GM23338 (cell line): ENCODE data around the gene ATP4B. TPM values are rescaled to one million over a fixed set of nuclear protein-coding genes. Genes with fewer than 3 reads are reported as not detected.
A peak's percentile ranks its signal among the peaks of the same experiment; 100 is the strongest.

Source experiments
- ATAC-seq: fragments of 200-7000 bp; cut with Tn5 transposase; 3 replicates; pipeline ENCODE4 v1.9.1; 2020
- DNase-seq: peaks from one replicate; pipeline ENCODE4 v3.0.0-alpha.2; 2015; ENCODE audit warnings: low spot score
- H2AFZ ChIP-seq: fragments of 200-600 bp; sonication (generic); 2 replicates; pipeline ENCODE4 v1.8.0; 2016; ENCODE audit warnings: antibody characterized with exemption, mild to moderate bottlenecking, moderate library complexity
- H3F3A ChIP-seq: fragments of 200-600 bp; sonication (generic); replicated peaks from 2 replicates; pipeline ENCODE4 v1.8.0; 2017; ENCODE audit warnings: antibody characterized with exemption, mixed run types, low read depth
- H3K27ac ChIP-seq: fragments of 200-600 bp; sonication (generic); 2 replicates; pipeline ENCODE4 v1.6.1; 2016; ENCODE audit warnings: low read depth
- H3K27me3 ChIP-seq: fragments of 200-600 bp; sonication (generic); 2 replicates; pipeline ENCODE4 v1.8.0; 2016; ENCODE audit warnings: mild to moderate bottlenecking, mixed run types, moderate library complexity; ENCODE audit not compliant: insufficient read depth
- H3K36me3 ChIP-seq: fragments of 200-600 bp; sonication (generic); 2 replicates; pipeline ENCODE4 v1.8.0; 2016; ENCODE audit warnings: mild to moderate bottlenecking; ENCODE audit not compliant: insufficient read depth
- H3K4me1 ChIP-seq: fragments of 200-600 bp; sonication (generic); 2 replicates; pipeline ENCODE4 v1.8.0; 2016; ENCODE audit warnings: mild to moderate bottlenecking, moderate library complexity; ENCODE audit not compliant: insufficient read depth
- H3K4me2 ChIP-seq: fragments of 200-600 bp; sonication (generic); 2 replicates; pipeline ENCODE4 v1.7.1; 2017; ENCODE audit warnings: mixed run types
- H3K4me3 ChIP-seq: fragments of 200-600 bp; sonication (generic); 2 replicates; pipeline ENCODE4 v1.6.1; 2016; ENCODE audit warnings: mixed run types
- H3K79me2 ChIP-seq: fragments of 200-600 bp; sonication (generic); replicated peaks from 2 replicates; pipeline ENCODE4 v1.8.0; 2017; ENCODE audit warnings: mild to moderate bottlenecking; ENCODE audit not compliant: insufficient read depth
- H3K9me2 ChIP-seq: fragments of 200-600 bp; sonication (generic); 2 replicates; pipeline ENCODE4 v1.8.0; 2017; ENCODE audit not compliant: insufficient read depth
- H4K20me1 ChIP-seq: fragments of 200-600 bp; sonication (generic); replicated peaks from 2 replicates; pipeline ENCODE4 v1.8.0; 2017; ENCODE audit warnings: mild to moderate bottlenecking; ENCODE audit not compliant: insufficient read depth
- H3K27ac Mint-ChIP-seq: 2 replicates; pipeline ENCODE4 v1.8.0; 2020; ENCODE audit warnings: inconsistent platforms, mild to moderate bottlenecking, moderate library complexity, mixed read lengths
- H3K27me3 Mint-ChIP-seq: 3 replicates; pipeline ENCODE4 v1.8.0; 2022; ENCODE audit warnings: low read depth, mild to moderate bottlenecking, moderate library complexity, mixed read lengths, inconsistent platforms; ENCODE audit not compliant: insufficient read depth, poor library complexity
- H3K36me3 Mint-ChIP-seq: 3 replicates; pipeline ENCODE4 v1.8.0; 2021; ENCODE audit warnings: low read depth, mild to moderate bottlenecking, inconsistent platforms, moderate library complexity, mixed read lengths
- H3K4me1 Mint-ChIP-seq: 3 replicates; pipeline ENCODE4 v1.8.0; 2020; ENCODE audit warnings: mild to moderate bottlenecking, inconsistent platforms, mixed read lengths
- H3K4me3 Mint-ChIP-seq: 3 replicates; pipeline ENCODE4 v1.8.0; 2021; ENCODE audit warnings: moderate library complexity, mild to moderate bottlenecking, inconsistent platforms, mixed read lengths
- H3K9me3 Mint-ChIP-seq: 3 replicates; pipeline ENCODE4 v1.8.0; 2020; ENCODE audit warnings: moderate library complexity, mild to moderate bottlenecking, inconsistent platforms, mixed read lengths
- CREB1 ChIP-seq: fragments of 250-450 bp; sonication (Bioruptor Pico); IDR thresholded peaks from 2 replicates; pipeline ENCODE4 v1.5.0; 2020; ENCODE audit warnings: low read depth, mild to moderate bottlenecking, moderate library complexity
- ETS1 ChIP-seq: IDR thresholded peaks from 2 replicates; pipeline ENCODE4 v1.6.1; 2016; ENCODE audit warnings: antibody characterized with exemption
- EZH2 ChIP-seq: fragments of 200-600 bp; sonication (generic); IDR thresholded peaks from one replicate; pipeline ENCODE4 v1.8.0; 2017; ENCODE audit warnings: antibody characterized with exemption, mild to moderate bottlenecking, low read depth; ENCODE audit not compliant: unreplicated experiment
- EZH2phosphoT487 ChIP-seq: fragments of 200-600 bp; sonication (generic); IDR thresholded peaks from one replicate; pipeline ENCODE4 v1.8.1; 2018; ENCODE audit warnings: antibody characterized with exemption; ENCODE audit not compliant: unreplicated experiment
- JUNB ChIP-seq: IDR thresholded peaks from one replicate; pipeline ENCODE4 v1.6.1; 2016; ENCODE audit warnings: antibody characterized with exemption; ENCODE audit not compliant: unreplicated experiment
- POLR2AphosphoS5 ChIP-seq: IDR thresholded peaks from 2 replicates; pipeline ENCODE4 v1.6.1; 2016; ENCODE audit warnings: antibody characterized with exemption, low read depth
- STAT1 ChIP-seq: IDR thresholded peaks from one replicate; pipeline ENCODE4 v1.6.1; 2016; ENCODE audit warnings: antibody characterized with exemption; ENCODE audit not compliant: unreplicated experiment
- ZNF114 ChIP-seq: fragments of 250-450 bp; sonication (Bioruptor Pico); IDR thresholded peaks from 2 replicates; pipeline ENCODE4 v1.5.0; 2020; ENCODE audit warnings: mild to moderate bottlenecking, moderate library complexity
- ZNF331 ChIP-seq: fragments of 250-450 bp; sonication (Bioruptor Pico); IDR thresholded peaks from 2 replicates; pipeline ENCODE4 v1.5.0; 2020; ENCODE audit warnings: low read depth, mild to moderate bottlenecking, moderate library complexity
- ZNF462 ChIP-seq: fragments of 250-450 bp; sonication (Bioruptor Pico); IDR thresholded peaks from 2 replicates; pipeline ENCODE4 v1.5.0; 2020; ENCODE audit warnings: mild to moderate bottlenecking, moderate library complexity
- polyA plus RNA-seq: library from polyadenylated mRNA; unstranded; fragments of >200 nt; fragmentation: Nextera tagmentation; extraction: Ambion mirVana; gene quantifications from 2 replicates; pipeline ENCODE4 v1.2.1, GENCODE V29; 2016
- total RNA-seq: library from RNA; depleted of rRNA; stranded (reverse); fragments of >200 nt; shearing (Covaris generic); gene quantifications from 2 replicates; pipeline ENCODE4 v1.2.3, GENCODE V29; 2014
- TF ChIP-seq, protein P1 (sequence below): IDR thresholded peaks from one replicate; pipeline ENCODE4 v1.6.1; 2018; ENCODE audit warnings: antibody characterized with exemption; ENCODE audit not compliant: unreplicated experiment

Gene ATP4B
- total and polyA plus RNA-seq, 2 experiments from 2014 or later, result not detected

DNA sequence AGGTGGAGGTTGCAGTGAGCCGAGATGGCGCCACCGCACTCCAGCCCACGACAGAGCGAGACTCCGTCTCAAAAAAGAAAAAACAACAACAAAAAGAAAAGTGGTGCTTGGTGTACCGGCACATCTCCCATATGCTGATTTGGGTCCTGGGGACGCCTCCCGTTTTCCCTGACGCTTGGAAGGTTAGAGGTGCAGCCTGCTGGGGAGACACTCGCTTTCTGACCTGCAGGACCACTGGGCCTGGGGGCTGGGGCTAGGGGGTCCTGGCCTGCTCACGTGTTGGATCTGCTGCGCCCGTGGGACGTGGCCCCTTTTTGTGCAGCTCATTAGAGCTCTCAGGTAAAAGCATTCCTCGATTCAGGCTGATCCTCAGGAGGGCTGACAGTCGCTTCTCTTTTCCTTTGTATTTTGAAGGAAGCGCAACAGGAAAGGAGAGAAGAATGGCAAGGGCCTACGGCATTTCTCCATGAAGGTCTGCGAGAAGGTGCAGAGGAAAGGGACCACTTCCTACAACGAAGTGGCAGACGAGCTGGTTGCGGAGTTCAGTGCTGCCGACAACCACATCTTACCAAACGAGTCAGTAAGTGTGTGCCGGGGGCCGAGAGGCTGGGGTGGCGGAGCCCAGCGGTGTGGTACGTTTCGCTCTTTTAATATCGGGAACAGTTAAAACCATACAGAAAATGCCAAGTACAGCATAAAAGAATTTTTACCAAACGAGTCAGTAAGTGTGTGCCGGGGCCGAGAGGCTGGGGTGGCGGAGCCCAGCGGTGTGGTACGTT is 25.1 kb downstream of the ATP4B start (continued):
- TF ChIP-seq, protein P1, sequence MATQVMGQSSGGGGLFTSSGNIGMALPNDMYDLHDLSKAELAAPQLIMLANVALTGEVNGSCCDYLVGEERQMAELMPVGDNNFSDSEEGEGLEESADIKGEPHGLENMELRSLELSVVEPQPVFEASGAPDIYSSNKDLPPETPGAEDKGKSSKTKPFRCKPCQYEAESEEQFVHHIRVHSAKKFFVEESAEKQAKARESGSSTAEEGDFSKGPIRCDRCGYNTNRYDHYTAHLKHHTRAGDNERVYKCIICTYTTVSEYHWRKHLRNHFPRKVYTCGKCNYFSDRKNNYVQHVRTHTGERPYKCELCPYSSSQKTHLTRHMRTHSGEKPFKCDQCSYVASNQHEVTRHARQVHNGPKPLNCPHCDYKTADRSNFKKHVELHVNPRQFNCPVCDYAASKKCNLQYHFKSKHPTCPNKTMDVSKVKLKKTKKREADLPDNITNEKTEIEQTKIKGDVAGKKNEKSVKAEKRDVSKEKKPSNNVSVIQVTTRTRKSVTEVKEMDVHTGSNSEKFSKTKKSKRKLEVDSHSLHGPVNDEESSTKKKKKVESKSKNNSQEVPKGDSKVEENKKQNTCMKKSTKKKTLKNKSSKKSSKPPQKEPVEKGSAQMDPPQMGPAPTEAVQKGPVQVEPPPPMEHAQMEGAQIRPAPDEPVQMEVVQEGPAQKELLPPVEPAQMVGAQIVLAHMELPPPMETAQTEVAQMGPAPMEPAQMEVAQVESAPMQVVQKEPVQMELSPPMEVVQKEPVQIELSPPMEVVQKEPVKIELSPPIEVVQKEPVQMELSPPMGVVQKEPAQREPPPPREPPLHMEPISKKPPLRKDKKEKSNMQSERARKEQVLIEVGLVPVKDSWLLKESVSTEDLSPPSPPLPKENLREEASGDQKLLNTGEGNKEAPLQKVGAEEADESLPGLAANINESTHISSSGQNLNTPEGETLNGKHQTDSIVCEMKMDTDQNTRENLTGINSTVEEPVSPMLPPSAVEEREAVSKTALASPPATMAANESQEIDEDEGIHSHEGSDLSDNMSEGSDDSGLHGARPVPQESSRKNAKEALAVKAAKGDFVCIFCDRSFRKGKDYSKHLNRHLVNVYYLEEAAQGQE, result no peak
- TF ChIP-seq CREB1 (no peak), STAT1 (no peak), POLR2AphosphoS5 (no peak), ETS1 (no peak)

GRCh38 chr13:113631341-113632095 is 26.5 kb downstream of the ATP4B start:
- Histone ChIP-seq H3K27ac (no peak overlapping the region), H3K4me3 (no peak overlapping the region), H3K4me2 (no peak overlapping the region), H3K36me3 (0 out of 2 replicates have a peak, but pooled peaks cover 4% of the 10 kb centered on the region), H3F3A (no peaks in the 10 kb centered on the region), H3K27me3 (no peaks in the 10 kb centered on the region), H3K9me2 (no peaks in the 10 kb centered on the region), H3K4me1 (no peaks in the 10 kb centered on the region), H2AFZ (no peak overlapping the region), H3K79me2 (peaks cover 20% of the 10 kb centered on the region), H4K20me1 (no peaks in the 10 kb centered on the region; the same call in 1 of the 2 replicates)
- H3K4me1 Mint-ChIP-seq, result peaks cover 7% of the 10 kb centered on the region
- H3K4me3 Mint-ChIP-seq, result no peak overlapping the region
- DNase-seq (no peak), ATAC-seq (no peak)
- H3K27ac Mint-ChIP-seq, result peak overlapping the region; percentile 70; the same call in 1 of the 2 replicates
- H3K9me3 Mint-ChIP-seq, result no peaks in the 10 kb centered on the region
- peaks cover 18% of the 10 kb centered on the region for H3K27me3 Mint-ChIP-seq
- H3K36me3 Mint-ChIP-seq, result peaks cover 66% of the 10 kb centered on the region
- TF ChIP-seq STAT1 (no peak), ZNF462 (CRISPR knock-in tag) (no peak), EZH2phosphoT487 (no peak), ZNF114 (no peak), JUNB (no peak), POLR2AphosphoS5 (no peak), ZNF331 (CRISPR knock-in tag) (no peak), EZH2 (no peak), ETS1 (no peak)
